A673 (cell line): ENCODE measurements around the gene SAP30L.

Experiments
- EZH2 ChIP-seq: fragments of 200-600 bp; sonication (generic); IDR thresholded peaks from 2 replicates; pipeline ENCODE4 v1.6.1; 2017; ENCODE audit warnings: borderline replicate concordance, low read depth, mild to moderate bottlenecking, mixed read lengths, antibody characterized with exemption, low read length; ENCODE audit not compliant: poor library complexity, severe bottlenecking
- TF ChIP-seq, protein P1 (sequence below): fragments of 300-800, 200-600 bp; sonication (generic); conservative IDR thresholded peaks from 2 replicates; pipeline ENCODE4 v1.5.1; 2017; ENCODE audit warnings: low read depth, mild to moderate bottlenecking, antibody characterized with exemption, low read length, moderate library complexity, mixed read lengths

DNA sequence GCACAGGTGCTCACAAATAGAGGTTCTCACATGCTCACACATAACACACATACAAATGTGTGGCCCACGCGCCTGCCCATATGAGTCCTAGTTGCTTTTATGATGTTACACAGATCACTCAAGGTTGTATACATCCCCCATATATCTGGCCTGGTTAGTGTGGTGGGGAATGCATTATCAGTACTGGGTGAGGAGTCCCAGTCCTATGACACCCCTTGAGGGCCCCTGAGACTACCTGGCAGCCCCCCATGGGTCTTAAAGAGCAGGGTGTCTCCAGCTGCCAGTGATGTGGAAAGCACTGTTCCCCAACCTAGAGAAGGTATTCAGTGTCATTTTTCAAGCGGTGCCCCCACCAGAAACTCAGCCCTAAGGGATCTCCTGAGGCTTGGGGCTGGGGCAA is 35.0 kb downstream of the SAP30L start:
- TF ChIP-seq EZH2: no peak
- TF ChIP-seq, protein P1, sequence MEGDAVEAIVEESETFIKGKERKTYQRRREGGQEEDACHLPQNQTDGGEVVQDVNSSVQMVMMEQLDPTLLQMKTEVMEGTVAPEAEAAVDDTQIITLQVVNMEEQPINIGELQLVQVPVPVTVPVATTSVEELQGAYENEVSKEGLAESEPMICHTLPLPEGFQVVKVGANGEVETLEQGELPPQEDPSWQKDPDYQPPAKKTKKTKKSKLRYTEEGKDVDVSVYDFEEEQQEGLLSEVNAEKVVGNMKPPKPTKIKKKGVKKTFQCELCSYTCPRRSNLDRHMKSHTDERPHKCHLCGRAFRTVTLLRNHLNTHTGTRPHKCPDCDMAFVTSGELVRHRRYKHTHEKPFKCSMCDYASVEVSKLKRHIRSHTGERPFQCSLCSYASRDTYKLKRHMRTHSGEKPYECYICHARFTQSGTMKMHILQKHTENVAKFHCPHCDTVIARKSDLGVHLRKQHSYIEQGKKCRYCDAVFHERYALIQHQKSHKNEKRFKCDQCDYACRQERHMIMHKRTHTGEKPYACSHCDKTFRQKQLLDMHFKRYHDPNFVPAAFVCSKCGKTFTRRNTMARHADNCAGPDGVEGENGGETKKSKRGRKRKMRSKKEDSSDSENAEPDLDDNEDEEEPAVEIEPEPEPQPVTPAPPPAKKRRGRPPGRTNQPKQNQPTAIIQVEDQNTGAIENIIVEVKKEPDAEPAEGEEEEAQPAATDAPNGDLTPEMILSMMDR: no peak
